RWPE1 (cell line): Measurements from ENCODE around the gene RNF224.
"Not testable (repeated sequence)": the region's sequence is repeated elsewhere in the genome, so short reads cannot be mapped to it uniquely, and the experiment has no call there.

Experiments
- CTCF ChIA-PET: fragments of 350-600 bp; sonication (Branson Sonifier 250); formaldehyde crosslinking; extraction: SDS; loops from one replicate; lab custom pipeline; 2021; lab: Yijun Ruan, JAX
- POLR2A ChIA-PET: fragments of 400-600 bp; formaldehyde crosslinking; extraction: SDS; loops from one replicate; lab custom pipeline; 2020; ENCODE audit warnings: antibody characterized with exemption; ENCODE audit not compliant: low non-redundant PET; lab: Yijun Ruan, JAX
- DNase-seq: peaks from one replicate; pipeline ENCODE4 v3.0.0; 2012; ENCODE audit warnings: low spot score
- H3K27ac ChIP-seq: fragments of 450-650 bp; 2 replicates; pipeline ENCODE4 v1.5.1; 2017
- TF ChIP-seq, protein P1 (sequence below): fragments of 450-650 bp; conservative IDR thresholded peaks from 2 replicates; pipeline ENCODE4 v1.5.1; 2017; ENCODE audit warnings: low read depth, mild to moderate bottlenecking

The RNF224 gene

DNA sequence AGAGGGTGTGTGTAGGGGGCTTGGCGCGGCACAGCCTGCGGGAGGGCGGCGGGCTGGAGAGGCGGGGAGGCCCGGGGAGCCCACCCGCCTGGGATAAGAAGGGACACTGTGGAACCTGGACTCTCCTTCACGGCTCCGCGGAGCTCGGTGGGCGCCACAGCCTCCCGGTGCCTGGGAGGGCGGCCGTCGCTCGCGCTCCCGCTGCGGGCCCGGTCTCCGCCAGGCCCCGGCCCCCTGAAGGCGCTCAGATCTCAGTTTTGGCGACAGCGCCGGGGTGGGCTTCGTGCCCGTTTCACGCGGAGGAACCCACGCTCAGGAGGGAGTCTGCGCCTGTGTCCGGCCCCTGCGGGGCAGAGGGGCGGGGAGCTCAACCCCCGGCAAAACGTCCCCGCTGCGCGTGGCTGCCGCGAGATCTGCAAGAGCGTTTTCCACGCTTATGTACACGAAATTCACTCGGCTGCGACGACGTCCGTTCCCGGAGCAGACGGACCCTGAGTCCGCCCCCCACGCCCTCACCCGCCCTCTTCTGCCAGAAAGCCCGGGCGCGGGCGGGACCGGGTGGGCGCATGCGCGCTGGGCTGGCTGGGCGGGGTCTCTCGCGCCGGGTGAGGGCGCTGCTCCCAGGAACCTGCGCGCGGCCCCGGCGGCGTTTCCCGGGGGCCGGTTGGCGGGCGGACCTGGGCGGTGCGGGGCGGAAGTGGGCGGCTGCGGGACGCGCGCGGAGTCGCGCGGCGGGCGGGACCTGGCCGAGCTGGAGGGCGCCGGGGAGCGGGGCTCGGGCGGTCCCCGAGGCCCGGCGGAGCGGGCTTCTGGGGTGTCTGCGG lies 27.5 kb downstream of the RNF224 start, which contains the start of gene NELFB:
Gene NELFB (plus strand): TSS at position 704 of the 824 bp plus-strand sequence.
- peak within 1 kb of the TSS; percentile 84 for H3K27ac ChIP-seq
- CTCF ChIA-PET: interaction anchor here (0.6 to 2.3 kb wide), 5 partner anchors 12 to 226 kb away, joined by 3 to 15 read pairs (median 4); no protein-coding TSS in a partner anchor

DNA sequence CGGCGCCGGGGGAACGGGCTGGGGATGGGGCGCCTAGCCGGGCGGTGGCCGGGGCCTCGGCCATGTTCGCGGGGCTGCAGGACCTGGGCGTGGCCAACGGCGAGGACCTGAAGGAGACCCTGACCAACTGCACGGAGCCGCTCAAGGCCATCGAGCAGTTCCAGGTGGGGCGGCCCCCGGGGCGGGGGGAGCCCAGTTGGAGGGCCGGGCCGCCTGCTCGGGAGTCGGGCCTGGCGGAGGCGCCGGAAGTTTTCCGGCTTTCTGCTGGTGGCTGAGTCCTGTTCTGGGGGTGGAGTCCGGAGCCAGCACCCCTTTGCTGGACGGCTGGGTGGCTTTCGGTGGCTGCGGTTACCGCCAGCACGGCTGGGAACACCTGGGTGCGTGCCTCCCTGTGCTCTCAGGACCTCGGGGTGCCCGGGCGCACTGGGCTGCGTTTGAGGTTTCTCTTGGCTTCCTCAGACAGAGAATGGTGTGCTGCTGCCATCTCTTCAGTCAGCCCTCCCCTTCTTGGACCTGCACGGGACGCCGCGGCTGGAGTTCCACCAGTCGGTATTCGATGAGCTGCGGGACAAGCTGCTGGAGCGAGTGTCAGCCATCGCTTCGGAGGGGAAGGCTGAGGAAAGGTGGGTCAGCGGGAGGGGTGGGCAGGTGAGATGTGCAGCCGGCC lies 28.3 kb downstream of the RNF224 start:
- TF ChIP-seq, protein P1, sequence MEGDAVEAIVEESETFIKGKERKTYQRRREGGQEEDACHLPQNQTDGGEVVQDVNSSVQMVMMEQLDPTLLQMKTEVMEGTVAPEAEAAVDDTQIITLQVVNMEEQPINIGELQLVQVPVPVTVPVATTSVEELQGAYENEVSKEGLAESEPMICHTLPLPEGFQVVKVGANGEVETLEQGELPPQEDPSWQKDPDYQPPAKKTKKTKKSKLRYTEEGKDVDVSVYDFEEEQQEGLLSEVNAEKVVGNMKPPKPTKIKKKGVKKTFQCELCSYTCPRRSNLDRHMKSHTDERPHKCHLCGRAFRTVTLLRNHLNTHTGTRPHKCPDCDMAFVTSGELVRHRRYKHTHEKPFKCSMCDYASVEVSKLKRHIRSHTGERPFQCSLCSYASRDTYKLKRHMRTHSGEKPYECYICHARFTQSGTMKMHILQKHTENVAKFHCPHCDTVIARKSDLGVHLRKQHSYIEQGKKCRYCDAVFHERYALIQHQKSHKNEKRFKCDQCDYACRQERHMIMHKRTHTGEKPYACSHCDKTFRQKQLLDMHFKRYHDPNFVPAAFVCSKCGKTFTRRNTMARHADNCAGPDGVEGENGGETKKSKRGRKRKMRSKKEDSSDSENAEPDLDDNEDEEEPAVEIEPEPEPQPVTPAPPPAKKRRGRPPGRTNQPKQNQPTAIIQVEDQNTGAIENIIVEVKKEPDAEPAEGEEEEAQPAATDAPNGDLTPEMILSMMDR: no peak
- peak overlapping the region; percentile 84 for H3K27ac ChIP-seq
- peak; percentile 55 for DNase-seq
- ChIA-PET CTCF (interaction anchor here (0.7 to 2.3 kb wide), 6 partner anchors 11 to 227 kb away, joined by 3 to 15 read pairs (median 4); partner anchors contain the start of gene EXD3), POLR2A (interaction anchor here (0.5 to 2.5 kb wide), 6 partner anchors 13 to 66 kb away, joined by 3 to 9 read pairs (median 3); partner anchors contain the start of gene TUBB4B)

More for the DNA sequence above, 27.5 kb downstream of the RNF224 start, which contains the start of gene NELFB:
- TF ChIP-seq, protein P1: no peak
- POLR2A ChIA-PET: interaction anchor here (0.5 to 2.5 kb wide), 8 partner anchors 10 to 66 kb away, joined by 3 to 9 read pairs (median 5); partner anchors contain the start of genes NRARP, TOR4A and TUBB4B
- DNase-seq: peak; percentile 100

DNA sequence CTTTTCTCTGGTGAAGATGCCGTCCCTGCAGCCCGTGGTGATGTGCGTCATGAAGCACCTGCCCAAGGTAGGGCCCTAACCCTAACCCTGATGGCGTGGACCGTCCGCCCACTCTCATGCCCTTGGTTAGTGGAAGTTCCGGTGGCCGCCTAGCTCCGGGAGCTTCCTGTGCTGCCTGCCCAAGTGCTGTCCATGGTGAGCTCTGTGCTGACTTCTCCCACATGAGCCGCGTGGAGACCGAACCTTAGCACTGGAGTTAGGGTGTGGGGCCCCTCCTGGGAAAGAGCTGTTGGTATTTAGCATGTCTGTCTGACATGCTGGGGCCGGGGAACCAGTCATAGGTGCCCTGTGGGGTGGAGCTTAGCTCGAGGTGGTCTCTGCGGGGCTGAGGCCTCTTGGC lies 29.1 kb downstream of the RNF224 start:
- TF ChIP-seq, protein P1: no peak
- CTCF ChIA-PET: interaction anchor here (0.6 to 1.4 kb wide), 5 partner anchors 10 to 312 kb away, joined by 3 to 4 read pairs (median 4); partner anchors contain the start of gene EXD3
- POLR2A ChIA-PET: interaction anchor here (0.5 to 2.5 kb wide), 4 partner anchors 14 to 40 kb away, joined by 3 to 9 read pairs (median 3); partner anchors contain the start of gene TUBB4B
- DNase-seq: no peak
- H3K27ac ChIP-seq: peak overlapping the region; percentile 84

DNA sequence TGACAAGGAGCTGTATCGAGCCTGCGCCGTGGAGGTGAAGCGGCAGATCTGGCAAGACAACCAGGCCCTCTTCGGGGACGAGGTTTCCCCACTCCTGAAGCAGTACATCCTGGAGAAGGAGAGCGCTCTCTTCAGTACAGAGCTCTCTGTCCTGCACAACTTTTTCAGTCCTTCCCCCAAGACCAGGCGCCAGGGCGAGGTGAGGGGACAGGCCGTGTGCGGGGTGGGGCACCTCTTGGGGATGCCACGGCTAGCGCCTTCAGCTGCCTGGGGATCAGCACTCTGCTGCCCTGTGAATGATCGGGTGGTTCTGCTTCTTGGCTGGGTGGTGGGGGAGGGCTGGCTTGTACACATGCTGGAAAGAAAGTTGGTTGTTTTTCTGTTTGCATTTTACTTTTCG lies 29.6 kb downstream of the RNF224 start:
- CTCF ChIA-PET: interaction anchor here (0.6 to 1.4 kb wide), 4 partner anchors 9 to 313 kb away, joined by 3 to 4 read pairs (median 4); partner anchors contain the start of gene EXD3
- no peak for DNase-seq
- POLR2A ChIA-PET: interaction anchor here (0.9 to 2.5 kb wide), 2 partner anchors 16 to 18 kb away, joined by 3 to 9 read pairs; partner anchors contain the start of gene TUBB4B
- TF ChIP-seq, protein P1: no peak
- peak overlapping the region; percentile 84 for H3K27ac ChIP-seq

DNA sequence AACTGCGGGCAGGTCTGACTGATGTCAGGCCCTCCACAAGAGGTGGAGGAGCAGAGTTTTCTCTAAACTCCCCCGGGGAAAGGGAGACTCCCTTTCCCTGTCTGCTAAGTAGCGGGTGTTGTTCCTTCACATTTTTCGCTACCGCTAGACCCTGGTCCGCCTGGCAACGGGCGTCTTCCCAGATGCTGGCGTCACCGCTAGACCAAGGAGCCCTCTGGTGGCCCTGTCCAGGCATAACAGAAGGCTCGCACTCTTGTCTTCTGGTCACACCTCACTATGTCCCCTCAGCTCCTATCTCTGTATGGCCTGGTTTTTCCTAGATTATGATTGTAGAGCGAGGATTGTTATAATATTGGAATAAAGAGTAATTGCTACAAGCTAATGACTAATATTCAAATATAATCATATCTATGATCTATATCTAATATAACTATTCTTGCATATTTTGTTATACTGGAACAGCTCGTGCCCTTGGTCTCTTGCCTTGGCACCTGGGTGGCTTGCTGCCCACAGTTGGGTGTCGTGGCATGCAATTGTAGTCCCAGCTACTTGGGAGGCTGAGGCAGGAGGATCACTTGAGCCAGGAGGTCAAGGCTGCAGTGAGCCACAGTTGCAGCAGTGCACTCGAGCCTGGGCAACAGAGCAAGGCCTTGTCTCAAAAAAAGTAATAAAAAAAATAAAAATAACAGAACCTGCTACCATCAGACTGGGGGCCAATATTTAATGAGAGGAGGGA lies 35.0 kb downstream of the RNF224 start:
- TF ChIP-seq, protein P1: peak; percentile 91
- H3K27ac ChIP-seq: peak overlapping the region; percentile 29
- ChIA-PET POLR2A (interaction anchor here (0.6 kb wide), 2 partner anchors 22 to 192 kb away, joined by 3 to 4 read pairs; no protein-coding TSS in a partner anchor), CTCF (interaction anchor here (0.6 to 3.3 kb wide), 3 partner anchors 10 to 183 kb away, joined by 4 to 12 read pairs (median 4); no protein-coding TSS in a partner anchor)
- DNase-seq: not testable (repeated sequence)
